ENCODE data around the gene FBXO34.

- TF ChIP-seq NFE2 (IDR thresholded peaks at IDR 0.05; ENCODE audit: low read depth) = no peak
- no peak for TF ChIP-seq TAL1 (IDR thresholded peaks at IDR 0.05)
- no peak for TF ChIP-seq FOS (IDR thresholded peaks at IDR 0.05; ENCODE audit: extremely low read depth, insufficient read length)
- no peak for TF ChIP-seq YY1 (IDR thresholded peaks at IDR 0.05; ENCODE audit: borderline replicate concordance in 1 of 3, control insufficient read depth in 1 of 3, extremely low read depth in 1 of 3, insufficient read depth in 3 of 3, insufficient read length in 1 of 3, insufficient replicate concordance in 2 of 3, low read depth in 1 of 3, low read length in 2 of 3)
- no peak for TF ChIP-seq SREBF1 (IDR thresholded peaks at IDR 0.05; ENCODE audit: borderline replicate concordance, low read depth, low read length)
- TF ChIP-seq ZFP1 (CRISPR knock-in tag; IDR thresholded peaks at IDR 0.05) = no peak
- no peak for TF ChIP-seq RAD21 (CRISPR knock-in tag; conservative IDR thresholded peaks at IDR 0.05 in 1 of 2, IDR thresholded peaks at IDR 0.05 in 1 of 2)
- TF ChIP-seq THRB (CRISPR knock-in tag; conservative IDR thresholded peaks at IDR 0.05) = no peak
- no peak for TF ChIP-seq ZNF766 (CRISPR knock-in tag; conservative IDR thresholded peaks at IDR 0.05)
- no peak for TF ChIP-seq POLR2A (conservative IDR thresholded peaks at IDR 0.05)
- TF ChIP-seq CTCF (IDR thresholded peaks at IDR 0.05 in 2 of 3, conservative IDR thresholded peaks at IDR 0.05 in 1 of 3; ENCODE audit: insufficient read depth in 2 of 3, low read depth in 1 of 3, low read length in 3 of 3) = no peak
- no peak for TF ChIP-seq PHTF2 (CRISPR knock-in tag; IDR thresholded peaks at IDR 0.05)
- no peak for TF ChIP-seq TFE3 (CRISPR knock-in tag; IDR thresholded peaks at IDR 0.05)
These were observed 110.3 kb downstream of the FBXO34 start for GRCh38 chr14:55381561-55381960.
